WTC11 (cell line): Measurements from ENCODE around the gene EME1. TPM values are rescaled to one million over a fixed set of nuclear protein-coding genes. Genes with fewer than 3 reads are reported as not detected.

Source experiments
- ATAC-seq: fragments of 200-7000 bp; cut with Tn5 transposase; 2 replicates; pipeline ENCODE4 v1.10.0; 2021; ENCODE audit warnings: mild to moderate bottlenecking, moderate library complexity
- CTCF ChIA-PET: fragments of 300-600 bp; sonication (Branson Sonifier 250); formaldehyde crosslinking; loops from one replicate; lab custom pipeline; 2021; ENCODE audit warnings: antibody characterized with exemption; lab: Charles Lee
- POLR2A ChIA-PET: fragments of 350-600 bp; sonication (Branson Sonifier 250); formaldehyde crosslinking; loops from one replicate; lab custom pipeline; 2021; ENCODE audit warnings: antibody characterized with exemption; lab: Charles Lee
- DNase-seq: peaks from one replicate; pipeline ENCODE4 v3.0.0; 2021; ENCODE audit warnings: low spot score
- H3K27ac Mint-ChIP-seq: 2 replicates; pipeline ENCODE4 v1.8.0; 2021; ENCODE audit warnings: mixed read lengths
- H3K27me3 Mint-ChIP-seq: 2 replicates; pipeline ENCODE4 v1.8.0; 2021; ENCODE audit warnings: low read depth, mild to moderate bottlenecking, moderate library complexity, mixed read lengths
- H3K36me3 Mint-ChIP-seq: 2 replicates; pipeline ENCODE4 v1.8.0; 2021; ENCODE audit warnings: mixed read lengths
- H3K4me1 Mint-ChIP-seq: 2 replicates; pipeline ENCODE4 v1.8.0; 2022; ENCODE audit warnings: mixed read lengths
- H3K4me3 Mint-ChIP-seq: 2 replicates; pipeline ENCODE4 v1.8.0; 2021; ENCODE audit warnings: mild to moderate bottlenecking, moderate library complexity, mixed read lengths
- H3K9me3 Mint-ChIP-seq: 2 replicates; pipeline ENCODE4 v1.8.0; 2021; ENCODE audit warnings: mixed read lengths
- CREM ChIP-seq: sonication (generic); formaldehyde crosslinking; IDR thresholded peaks from 2 replicates; pipeline ENCODE4 v1.8.1; 2022; ENCODE audit warnings: mild to moderate bottlenecking, missing genetic modification reagents, moderate library complexity
- ESRRA ChIP-seq: sonication (generic); formaldehyde crosslinking; IDR thresholded peaks from 2 replicates; pipeline ENCODE4 v1.8.1; 2022; ENCODE audit warnings: mild to moderate bottlenecking, missing genetic modification reagents, borderline replicate concordance
- FOXK1 ChIP-seq: sonication (generic); formaldehyde crosslinking; IDR thresholded peaks from 2 replicates; pipeline ENCODE4 v1.8.0; 2022; ENCODE audit warnings: mild to moderate bottlenecking, moderate library complexity, missing genetic modification reagents
- GABPB1 ChIP-seq: sonication (generic); formaldehyde crosslinking; IDR thresholded peaks from 2 replicates; pipeline ENCODE4 v1.8.1; 2023; ENCODE audit warnings: mild to moderate bottlenecking, missing genetic modification reagents
- GRHL2 ChIP-seq: fragments of 250-450 bp; sonication (Bioruptor Pico); IDR thresholded peaks from 2 replicates; pipeline ENCODE4 v1.8.0; 2022; ENCODE audit warnings: mild to moderate bottlenecking, moderate library complexity; ENCODE audit not compliant: insufficient replicate concordance, severe bottlenecking
- HMGA2 ChIP-seq: fragments of 250-450 bp; sonication (Bioruptor Pico); IDR thresholded peaks from 2 replicates; pipeline ENCODE4 v1.4.0; 2021; ENCODE audit warnings: mild to moderate bottlenecking, moderate library complexity
- IRF2 ChIP-seq: sonication (generic); formaldehyde crosslinking; IDR thresholded peaks from 2 replicates; pipeline ENCODE4 v1.8.0; 2022; ENCODE audit warnings: low read depth, missing genetic modification reagents, borderline replicate concordance
- JAZF1 ChIP-seq: fragments of 250-450 bp; sonication (Bioruptor Pico); IDR thresholded peaks from 2 replicates; pipeline ENCODE4 v1.9.0; 2021; ENCODE audit warnings: moderate library complexity, mild to moderate bottlenecking, inconsistent platforms
- NR1H2 ChIP-seq: sonication (generic); formaldehyde crosslinking; IDR thresholded peaks from 2 replicates; pipeline ENCODE4 v1.9.0; 2021; ENCODE audit warnings: mild to moderate bottlenecking, moderate library complexity, missing genetic modification reagents
- RORB ChIP-seq: fragments of 250-450 bp; sonication (Bioruptor Pico); IDR thresholded peaks from 2 replicates; pipeline ENCODE4 v1.9.0; 2021; ENCODE audit warnings: mild to moderate bottlenecking
- SOX15 ChIP-seq: fragments of 250-450 bp; sonication (Bioruptor Pico); IDR thresholded peaks from 2 replicates; pipeline ENCODE4 v1.9.0; 2021; ENCODE audit warnings: mild to moderate bottlenecking
- STAT6 ChIP-seq: sonication (generic); formaldehyde crosslinking; conservative IDR thresholded peaks from 2 replicates; pipeline ENCODE4 v1.8.1; 2023; ENCODE audit warnings: mild to moderate bottlenecking, low read depth, missing genetic modification reagents, moderate library complexity
- ZNF263 ChIP-seq: sonication (generic); formaldehyde crosslinking; IDR thresholded peaks from 2 replicates; pipeline ENCODE4 v1.8.1; 2022; ENCODE audit warnings: low read depth, mild to moderate bottlenecking, moderate library complexity, missing genetic modification reagents
- ZNF281 ChIP-seq: sonication (generic); formaldehyde crosslinking; IDR thresholded peaks from 2 replicates; pipeline ENCODE4 v1.8.0; 2023; ENCODE audit warnings: mild to moderate bottlenecking, missing genetic modification reagents
- ZNF317 ChIP-seq: sonication (generic); formaldehyde crosslinking; IDR thresholded peaks from 2 replicates; pipeline ENCODE4 v1.8.1; 2023; ENCODE audit warnings: low read depth, mild to moderate bottlenecking, moderate library complexity, missing genetic modification reagents, borderline replicate concordance
- ZNF423 ChIP-seq: fragments of 250-450 bp; sonication (Bioruptor Pico); IDR thresholded peaks from 2 replicates; pipeline ENCODE4 v2.1.2; 2022; ENCODE audit warnings: mild to moderate bottlenecking, moderate library complexity
- ZNF425 ChIP-seq: fragments of 250-450 bp; sonication (Bioruptor Pico); conservative IDR thresholded peaks from 2 replicates; pipeline ENCODE4 v1.9.0; 2021; ENCODE audit warnings: mild to moderate bottlenecking
- ZNF532 ChIP-seq: fragments of 250-450 bp; sonication (Bioruptor Pico); IDR thresholded peaks from 2 replicates; pipeline ENCODE4 v1.9.0; 2021; ENCODE audit warnings: mild to moderate bottlenecking, borderline replicate concordance
- total RNA-seq: library from RNA; stranded (reverse); gene quantifications from 3 replicates; pipeline ENCODE4 v1.2.3, GENCODE V29; 2021

Gene EME1
- total RNA-seq, 1 experiment from 2014 or later = 24.9 TPM

GRCh38 chr17:50381920-50382319 is 8.9 kb downstream of the EME1 start:
- CTCF ChIA-PET = interaction anchor here (1.0 to 7.2 kb wide), 4 partner anchors 15 to 244 kb away, joined by 4 to 51 read pairs (median 9); partner anchors contain the start of genes ACSF2 and LRRC59

More at GRCh38 chr17:50381920-50382319, 8.9 kb downstream of the EME1 start:
- Mint-ChIP-seq H3K4me3 (no peak overlapping the region), H3K36me3 (peaks cover 68% of the 10 kb centered on the region), H3K9me3 (no peaks in the 10 kb centered on the region), H3K4me1 (no peaks in the 10 kb centered on the region), H3K27ac (no peak overlapping the region), H3K27me3 (no peaks in the 10 kb centered on the region; the same call in 1 of the 2 replicates)
- TF ChIP-seq HMGA2 (CRISPR knock-in tag) = no peak
- TF ChIP-seq GRHL2 (CRISPR knock-in tag) = no peak
- TF ChIP-seq JAZF1 (CRISPR knock-in tag) = no peak
- no peak for TF ChIP-seq FOXK1 (CRISPR knock-in tag)
- TF ChIP-seq ZNF317 (CRISPR knock-in tag) = no peak
- no peak for TF ChIP-seq RORB (CRISPR knock-in tag)
- TF ChIP-seq ZNF532 (CRISPR knock-in tag) = no peak
- no peak for TF ChIP-seq ZNF425 (CRISPR knock-in tag)
- TF ChIP-seq STAT6 = no peak
- TF ChIP-seq GABPB1 (CRISPR knock-in tag) = no peak
- TF ChIP-seq ESRRA (CRISPR knock-in tag) = no peak
- no peak for TF ChIP-seq ZNF423 (CRISPR knock-in tag)
- no peak for TF ChIP-seq ZNF263 (CRISPR knock-in tag)
- no peak for TF ChIP-seq SOX15 (CRISPR knock-in tag)
- no peak for TF ChIP-seq CREM
- no peak for TF ChIP-seq IRF2 (CRISPR knock-in tag)
- no peak for TF ChIP-seq NR1H2 (CRISPR knock-in tag)
- TF ChIP-seq ZNF281 (CRISPR knock-in tag) = no peak
- DNase-seq (no peak), ATAC-seq (no peak)
- POLR2A ChIA-PET = no interaction called here
